Effector CD4-positive, alpha-beta T cell (primary cell): ENCODE measurements around the gene DNAJC3.
"Not testable (repeated sequence)": the region's sequence is repeated elsewhere in the genome, so short reads cannot be mapped to it uniquely, and the experiment has no call there.

Experiments
- DNase-seq: peaks from one replicate; pipeline ENCODE4 v3.0.0-alpha.2; 2020

The DNAJC3 gene

GRCh38 chr13:95676105-95676761, 706 bp upstream of the DNAJC3 start:
- no peak for DNase-seq

DNA sequence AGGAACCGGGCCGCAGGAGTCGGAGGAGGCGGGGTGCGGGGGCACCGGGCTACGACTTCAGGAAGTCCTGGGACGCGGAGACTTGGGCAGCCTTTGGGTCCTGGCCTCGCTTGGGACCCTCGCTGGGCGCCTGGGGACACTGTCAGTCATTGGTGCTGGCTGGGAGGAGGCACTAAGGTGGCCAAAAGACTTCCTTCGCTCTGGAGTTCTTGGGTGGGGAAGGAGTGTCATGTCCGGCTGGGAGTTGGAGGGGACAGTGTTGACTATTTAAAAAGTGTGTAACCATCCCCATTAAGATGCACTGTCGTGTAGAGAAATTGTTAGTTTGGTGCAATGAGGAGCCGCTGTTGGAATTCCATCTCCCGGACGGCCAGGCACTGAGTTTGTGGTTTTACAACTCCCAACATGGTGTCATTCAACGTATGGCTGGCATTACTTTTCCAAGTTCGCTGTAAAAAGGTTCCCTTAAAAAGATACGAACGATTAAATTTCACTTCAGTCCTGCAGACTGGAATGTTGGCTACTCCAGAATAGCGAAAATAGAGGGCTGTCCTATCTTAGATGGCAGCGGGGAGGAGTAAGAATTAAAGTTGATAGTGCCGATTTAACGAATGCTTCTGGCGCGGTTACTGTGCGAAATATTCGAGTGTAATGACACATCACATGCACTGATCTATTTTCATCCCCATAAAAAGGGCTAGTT, 776 bp downstream of the DNAJC3 start:
- no peak for DNase-seq

DNA sequence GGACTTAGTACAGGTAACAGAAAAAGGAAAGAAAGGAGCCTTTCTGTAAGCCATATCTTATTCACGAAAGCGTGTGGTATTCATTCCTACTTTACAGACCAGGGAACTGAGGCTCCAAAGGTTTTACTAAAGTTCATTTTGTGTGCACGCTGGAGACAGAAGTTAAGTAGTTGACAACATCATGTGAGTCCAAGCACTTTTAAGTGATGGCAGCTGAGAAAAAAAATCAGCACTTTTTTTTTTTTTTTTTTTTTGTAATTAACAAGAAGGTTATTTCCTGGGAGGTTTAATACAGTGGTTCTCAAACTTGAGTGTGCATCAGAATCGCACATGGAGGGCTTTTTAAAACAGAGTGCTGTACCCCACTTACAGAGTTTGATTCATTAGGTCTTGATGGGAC, 2.0 kb downstream of the DNAJC3 start:
- no peak for DNase-seq

DNA sequence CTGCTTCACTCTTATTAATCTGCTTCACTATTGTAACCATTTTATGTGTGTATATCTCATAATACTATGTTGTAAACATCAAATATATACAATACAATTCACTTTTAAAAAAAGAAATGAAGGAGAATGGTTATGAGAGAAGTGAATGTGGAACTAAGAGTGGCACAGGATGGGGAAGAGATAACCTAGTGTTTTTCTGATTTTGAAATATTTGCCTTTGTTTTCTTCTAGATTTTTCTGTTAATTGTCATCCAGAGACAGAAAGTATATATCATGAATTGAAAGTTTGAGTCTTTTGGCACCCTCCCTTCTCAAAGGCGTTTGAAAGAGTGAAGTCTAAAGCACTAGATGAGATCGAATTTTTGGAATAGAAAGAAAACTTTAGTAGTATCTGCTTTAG, 2.8 kb downstream of the DNAJC3 start:
- DNase-seq, result no peak

DNA sequence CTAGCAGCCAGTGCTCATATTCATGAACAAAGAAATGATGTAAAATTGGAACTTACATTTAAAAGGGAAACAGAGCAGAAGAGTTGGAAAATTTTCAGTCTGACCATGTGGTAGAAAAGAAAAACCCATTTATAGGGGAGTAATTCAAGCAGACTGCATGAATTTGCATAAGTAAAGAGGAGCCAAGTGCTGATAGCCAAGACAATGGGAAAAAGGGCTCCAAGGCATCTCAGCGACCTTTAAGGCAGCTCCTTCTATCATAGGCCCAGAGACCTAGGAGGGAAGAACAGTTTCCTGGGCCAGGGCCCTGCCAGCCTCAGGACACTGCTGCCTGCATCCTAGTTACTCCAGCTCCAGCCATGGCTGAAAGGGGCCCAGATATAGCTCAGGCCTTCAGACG, 7.5 kb downstream of the DNAJC3 start:
- no peak for DNase-seq

GRCh38 chr13:95684960-95685359, 8.0 kb downstream of the DNAJC3 start:
- not testable (repeated sequence) for DNase-seq

- no peak for DNase-seq
Measured at GRCh38 chr13:95689582-95689926, 12.6 kb downstream of the DNAJC3 start.

DNA sequence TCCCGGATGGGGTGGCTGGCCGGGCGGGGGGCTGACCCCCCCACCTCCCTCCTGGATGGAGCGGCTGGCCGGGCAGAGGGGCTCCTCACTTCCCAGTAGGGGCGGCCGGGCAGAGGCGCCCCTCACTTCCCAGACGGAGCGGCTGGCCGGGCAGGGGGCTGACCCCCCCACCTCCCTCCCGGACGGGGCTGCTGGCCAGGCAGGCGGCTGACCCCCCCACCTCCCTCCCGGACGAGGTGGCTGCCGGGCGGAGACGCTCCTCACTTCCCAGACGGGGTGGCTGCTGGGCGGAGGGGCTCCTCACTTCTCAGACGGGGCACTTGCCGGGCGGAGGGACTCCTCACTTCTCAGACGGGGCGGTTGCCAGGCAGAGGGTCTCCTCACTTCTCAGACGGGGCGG, 14.0 kb downstream of the DNAJC3 start:
- not testable (repeated sequence) for DNase-seq

GRCh38 chr13:95697052-95697680, 20.2 kb downstream of the DNAJC3 start:
- no peak for DNase-seq

DNA sequence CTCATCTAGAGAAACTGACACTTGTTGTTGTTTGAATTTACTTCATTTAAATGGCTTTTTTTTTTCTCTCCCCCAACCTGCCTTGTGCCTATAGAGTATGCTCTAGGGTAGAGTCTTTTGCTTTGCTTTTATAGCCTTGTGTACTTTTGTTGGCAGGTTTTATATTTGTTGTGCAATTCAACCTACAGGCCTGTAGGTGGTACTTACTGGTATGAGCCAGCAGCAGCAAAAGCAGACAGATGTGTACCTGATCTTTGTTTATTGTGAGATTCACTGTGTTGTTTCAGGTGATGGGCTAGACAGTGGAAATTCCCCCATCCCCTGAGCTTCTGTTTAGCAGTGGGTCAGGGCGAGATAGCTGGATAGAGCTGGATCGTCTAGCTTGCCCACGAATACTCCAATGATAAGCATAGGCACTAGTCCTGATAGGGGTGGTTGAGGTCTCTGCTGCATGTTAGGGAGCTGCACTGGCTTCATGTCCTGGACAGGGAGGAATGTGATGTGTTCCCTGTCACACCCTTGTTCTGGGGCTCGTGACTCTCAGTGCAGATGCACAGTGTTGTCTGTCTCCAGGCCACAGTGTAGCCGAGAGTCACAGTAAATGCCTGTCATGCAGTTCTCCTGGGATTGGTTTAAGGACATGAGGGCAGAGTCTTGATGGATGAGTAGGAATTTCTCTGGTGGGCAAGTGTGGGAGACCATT, 21.3 kb downstream of the DNAJC3 start:
- no peak for DNase-seq

DNA sequence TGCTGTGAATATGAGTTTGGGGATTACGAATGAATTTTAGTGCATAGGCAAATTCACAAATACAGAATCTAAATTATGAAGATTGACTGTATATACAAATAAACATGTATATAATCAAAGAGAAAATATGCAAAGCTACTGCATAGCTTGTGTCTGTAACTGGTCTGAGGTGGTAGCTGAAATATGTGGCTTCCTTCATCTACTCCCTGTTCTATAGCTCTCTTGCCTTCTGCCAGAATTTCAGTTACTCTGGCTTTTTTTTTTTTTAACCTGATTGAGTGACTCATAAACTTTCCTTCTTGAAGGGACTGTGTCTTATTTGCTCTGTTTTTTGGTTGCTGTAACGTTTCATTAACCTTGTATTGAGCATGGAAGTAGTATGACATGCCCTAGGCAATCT, 26.6 kb downstream of the DNAJC3 start:
- DNase-seq, result no peak

GRCh38 chr13:95704510-95704909, 27.6 kb downstream of the DNAJC3 start:
- DNase-seq, result no peak

- no peak for DNase-seq
Measured at GRCh38 chr13:95706356-95706755, 29.4 kb downstream of the DNAJC3 start.

DNA sequence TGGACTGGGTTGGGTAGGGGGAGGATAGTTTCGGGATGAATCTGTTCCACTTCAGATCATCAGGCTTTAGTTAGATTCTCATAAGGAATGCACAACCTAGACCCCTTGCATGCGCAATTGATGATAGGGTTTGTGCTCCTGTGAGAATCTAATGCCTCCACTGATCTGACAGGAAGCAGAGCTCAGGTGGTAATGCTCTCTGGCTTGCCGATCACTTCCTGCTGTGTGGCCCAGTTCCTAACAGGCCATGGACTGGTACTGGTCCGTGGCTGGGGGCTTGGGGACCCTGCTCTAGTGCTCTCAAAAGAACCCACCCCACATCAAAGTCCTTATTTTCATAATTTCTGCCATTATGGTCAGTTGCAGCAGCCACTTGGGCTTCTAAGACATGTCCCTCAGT, 30.1 kb downstream of the DNAJC3 start:
- DNase-seq, result no peak

DNA sequence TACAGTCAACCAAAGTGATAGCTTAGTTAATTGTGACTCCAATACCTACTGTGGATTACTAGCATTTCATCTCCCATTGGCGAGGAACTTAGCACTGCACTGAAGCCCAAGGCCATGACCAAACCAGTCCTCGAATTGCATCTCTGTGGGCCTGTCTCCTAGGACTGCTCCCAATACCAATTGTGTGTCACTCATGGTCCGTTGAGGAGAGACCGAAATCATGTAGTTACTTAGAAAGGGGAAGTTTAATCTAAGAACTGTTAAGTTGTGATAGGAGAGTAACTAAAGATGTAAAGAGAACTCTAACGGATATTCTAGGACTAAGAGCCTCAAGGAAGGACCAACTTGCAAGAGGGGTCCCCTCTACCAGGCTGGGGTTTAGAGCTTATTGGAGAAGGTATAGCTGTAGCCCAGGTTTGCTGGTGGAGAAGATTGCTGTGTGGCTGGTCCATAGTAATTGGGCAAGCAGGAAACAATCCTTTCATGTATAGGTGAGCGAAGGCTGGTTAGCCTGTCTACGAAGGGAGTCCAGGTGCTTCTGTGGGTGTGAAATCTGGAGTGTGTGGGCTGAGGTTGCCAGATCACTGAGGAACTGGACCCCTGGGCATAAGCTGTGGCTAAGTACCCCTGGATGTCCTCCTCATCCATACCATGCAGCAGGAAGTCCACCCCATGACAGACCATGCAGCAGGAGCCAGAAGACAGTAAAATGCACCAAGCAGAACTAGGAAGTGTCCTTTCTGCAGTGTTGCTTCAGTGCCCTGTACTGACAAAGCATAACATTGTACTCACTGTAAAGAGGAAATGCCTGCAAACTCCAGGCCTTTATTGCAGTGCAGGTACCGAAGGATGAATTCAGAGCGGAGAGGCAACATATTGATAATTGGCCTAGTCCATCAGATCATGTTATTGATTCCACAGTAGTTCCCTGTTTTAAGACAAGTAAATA, 30.8 kb downstream of the DNAJC3 start:
- DNase-seq, result no peak

- no peak for DNase-seq
Measured at GRCh38 chr13:95708391-95708774, 31.4 kb downstream of the DNAJC3 start.

DNA sequence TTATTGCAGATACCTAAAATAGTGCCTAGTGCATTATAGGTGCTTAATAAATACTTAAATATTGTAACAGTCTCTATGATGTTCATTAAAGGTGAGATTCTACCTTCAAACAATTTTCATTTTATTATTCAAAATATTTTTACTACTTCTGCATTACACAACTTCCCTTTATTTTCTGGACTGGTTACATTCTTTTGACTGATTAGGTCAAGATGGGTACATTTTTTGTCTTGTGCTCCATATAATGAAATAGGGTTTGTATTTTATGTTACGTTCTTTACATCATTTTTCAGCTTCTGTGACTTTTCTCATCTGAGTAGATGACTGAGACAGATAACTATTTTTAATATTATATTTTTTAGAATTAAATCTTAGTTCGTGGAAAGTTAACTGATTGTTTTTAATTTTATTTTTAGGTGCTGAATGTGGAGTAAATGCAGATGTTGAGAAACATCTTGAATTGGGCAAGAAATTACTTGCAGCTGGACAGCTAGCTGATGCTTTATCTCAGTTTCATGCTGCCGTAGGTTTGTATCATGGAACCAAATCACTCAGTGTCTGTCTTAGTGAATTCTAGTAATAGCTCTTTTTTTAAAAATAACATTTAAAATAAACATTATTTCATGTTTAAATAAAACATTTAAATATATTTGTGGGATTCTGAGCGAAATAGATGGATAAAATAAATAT, 32.0 kb downstream of the DNAJC3 start:
- no peak for DNase-seq

- DNase-seq, result no peak
Measured at GRCh38 chr13:95710313-95710712, 33.4 kb downstream of the DNAJC3 start.

DNA sequence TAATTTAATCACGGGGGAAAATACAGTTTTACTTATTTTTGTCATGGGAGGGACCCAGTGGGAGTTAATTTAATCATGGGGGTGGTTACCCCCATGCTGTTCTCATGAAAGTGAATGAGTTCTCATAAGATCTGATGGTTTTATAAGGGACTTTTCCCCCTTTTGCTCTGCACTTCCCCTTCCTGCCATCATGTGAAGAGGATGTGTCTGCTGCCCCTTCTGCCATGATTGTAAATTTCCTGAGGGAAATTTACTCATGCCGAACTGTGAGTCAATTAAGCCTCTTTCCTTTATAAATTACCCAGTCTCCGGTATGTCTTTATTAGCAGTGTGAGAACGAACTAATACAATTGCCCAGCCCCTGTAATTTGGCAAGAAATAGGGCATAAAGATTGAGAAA, 35.9 kb downstream of the DNAJC3 start:
- not testable (repeated sequence) for DNase-seq

DNA sequence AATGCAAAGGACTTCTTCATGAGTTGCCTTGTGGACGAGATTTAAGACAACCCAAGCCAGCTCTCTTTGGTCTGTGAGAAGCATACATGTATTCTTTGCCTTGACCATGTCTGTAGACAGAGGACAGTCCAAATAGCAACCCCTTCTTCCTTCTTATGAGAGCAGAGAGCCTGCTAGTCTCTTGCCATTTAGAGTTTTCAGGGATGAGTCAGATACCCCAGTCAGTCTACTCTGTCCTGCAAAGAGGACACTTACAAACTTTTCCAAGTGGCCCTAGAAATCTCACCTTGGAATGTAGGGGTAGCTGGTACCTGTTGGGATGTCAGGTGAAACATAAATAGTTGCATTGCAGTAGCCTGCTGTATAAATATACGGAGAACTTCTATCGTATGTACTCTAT, 36.7 kb downstream of the DNAJC3 start:
- DNase-seq, result no peak

DNA sequence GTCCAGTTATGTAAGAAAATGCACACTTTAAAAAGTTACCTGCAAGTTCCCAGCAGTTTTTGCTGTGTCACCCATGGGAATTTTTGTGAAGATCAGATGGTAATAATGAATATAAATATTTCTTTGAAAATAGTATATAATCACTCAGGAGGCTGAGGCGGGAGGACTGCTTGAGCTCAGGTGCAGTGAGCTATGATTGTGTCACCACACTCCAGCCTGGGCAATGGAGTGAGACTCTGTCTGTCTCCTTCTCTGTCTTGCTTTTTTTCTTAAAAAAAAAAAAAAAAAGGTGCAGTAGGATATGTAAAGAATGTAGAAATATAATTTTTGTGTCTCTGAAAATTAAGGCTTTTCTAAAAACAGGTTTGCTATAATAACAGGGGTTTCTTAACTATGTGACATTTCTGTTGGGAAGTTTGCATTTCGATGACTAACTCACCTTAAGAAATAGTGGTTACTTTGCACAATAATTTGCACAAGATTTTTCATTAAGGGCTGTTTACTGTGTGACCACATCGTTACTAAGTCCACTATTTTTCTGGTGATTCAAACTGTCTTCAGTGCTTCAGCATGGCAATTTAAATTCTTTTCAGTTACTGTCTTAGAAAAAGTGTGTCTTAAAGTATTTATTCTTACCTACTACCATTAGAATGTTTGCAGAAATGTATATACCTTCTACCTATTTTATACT, 37.3 kb downstream of the DNAJC3 start:
- DNase-seq, result no peak
